Lower lobe of right lung (tissue), 2 donors: ENCODE results near the gene ZNF236. TPM values are rescaled to one million over a fixed set of nuclear protein-coding genes. Genes with fewer than 3 reads are reported as not detected.

ENCODE experiments used
- ATAC-seq, 2 donors: fragments of 200-7000 bp; cut with Tn5 transposase; one replicate each; pipeline ENCODE4 v1.9.1; 2020 to 2022; ENCODE audit warnings: mild to moderate bottlenecking in 2 of 2, moderate library complexity in 2 of 2
- DNase-seq: peaks from one replicate; pipeline ENCODE4 v3.0.0-alpha.2; 2020
- H3K27ac ChIP-seq: fragments of 200-600 bp; one replicate; pipeline ENCODE4 v1.8.0; 2022
- H3K27me3 ChIP-seq: fragments of 200-600 bp; one replicate; pipeline ENCODE4 v1.8.0; 2022; ENCODE audit warnings: low read depth
- H3K36me3 ChIP-seq: fragments of 200-600 bp; one replicate; pipeline ENCODE4 v1.8.0; 2022; ENCODE audit warnings: mild to moderate bottlenecking
- H3K4me1 ChIP-seq: fragments of 200-600 bp; one replicate; pipeline ENCODE4 v1.8.0; 2022
- H3K4me3 ChIP-seq: fragments of 200-600 bp; one replicate; pipeline ENCODE4 v1.8.0; 2022; ENCODE audit warnings: mild to moderate bottlenecking
- H3K9me3 ChIP-seq: fragments of 200-600 bp; one replicate; pipeline ENCODE4 v1.8.0; 2022
- intact Hi-C: fragments of 100-400 bp; cut with DNase I; formaldehyde crosslinking; loops from one replicate; pipeline ENCODE4 v1.11.0; 2022
- total RNA-seq: library from RNA; stranded (reverse); fragmentation: NEBNext Ultra II Directional; extraction: Animal tissue kit (Norgen Biotek cat#: 25700); gene quantifications from one replicate; pipeline ENCODE4 v1.2.1, GENCODE V29; 2021
- TF ChIP-seq, protein P1 (sequence below): fragments of 200-600 bp; IDR thresholded peaks from one replicate; pipeline ENCODE4 v1.8.0; 2022; ENCODE audit warnings: antibody characterized with exemption, mild to moderate bottlenecking
- donor health status: DM: no; HTN: yes; CAD: no; lungs with severe emphysema.

Gene ZNF236
- total RNA-seq, 1 donor from 2014 or later = 18.0 TPM

DNA sequence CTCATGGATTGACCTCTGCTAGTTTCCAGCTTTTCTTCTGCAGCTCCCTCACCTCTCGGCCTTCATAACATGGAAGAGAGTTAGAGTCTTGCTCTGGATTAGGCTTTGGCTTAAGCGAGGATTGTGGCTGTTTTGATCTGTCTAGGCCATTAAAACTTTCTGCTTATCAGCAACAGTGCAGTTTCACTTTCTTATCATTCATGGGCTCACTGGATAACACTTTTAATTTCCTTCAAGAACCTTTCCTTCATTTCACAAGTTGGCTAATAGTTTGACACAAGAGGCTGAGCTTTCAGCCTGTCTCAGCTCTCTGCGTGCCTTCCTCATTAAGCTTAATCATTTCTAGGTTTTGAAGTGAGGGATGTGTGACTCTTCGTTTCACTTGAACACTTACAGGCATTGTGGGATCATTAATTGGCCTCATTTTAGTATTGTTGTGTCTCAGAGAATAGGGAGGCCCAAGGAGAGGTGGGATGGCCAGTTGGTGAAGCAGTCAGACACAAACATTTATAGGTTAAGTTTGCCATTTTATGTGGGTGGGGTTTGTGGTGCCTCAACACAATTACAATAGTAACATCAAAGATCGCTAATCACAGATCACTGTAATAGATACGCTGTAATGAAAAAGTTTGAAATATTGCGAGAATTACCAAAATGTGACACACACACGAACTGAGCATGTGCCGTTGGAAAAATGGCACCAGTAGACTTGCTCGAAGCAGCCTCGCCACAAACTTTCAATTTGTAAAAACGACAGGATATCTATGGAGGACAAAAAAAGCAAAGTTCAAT lies 129.3 kb downstream of the ZNF236 start:
- intact Hi-C loops = no loop called here
- Histone ChIP-seq H3K27me3 (no peaks in the 10 kb centered on the region), H3K27ac (no peak overlapping the region), H3K4me3 (no peak overlapping the region), H3K36me3 (peaks cover 50% of the 10 kb centered on the region), H3K9me3 (no peaks in the 10 kb centered on the region), H3K4me1 (peaks cover 14% of the 10 kb centered on the region)
- peak in 1 of 2 donors; percentile 11 for ATAC-seq
- TF ChIP-seq, protein P1, sequence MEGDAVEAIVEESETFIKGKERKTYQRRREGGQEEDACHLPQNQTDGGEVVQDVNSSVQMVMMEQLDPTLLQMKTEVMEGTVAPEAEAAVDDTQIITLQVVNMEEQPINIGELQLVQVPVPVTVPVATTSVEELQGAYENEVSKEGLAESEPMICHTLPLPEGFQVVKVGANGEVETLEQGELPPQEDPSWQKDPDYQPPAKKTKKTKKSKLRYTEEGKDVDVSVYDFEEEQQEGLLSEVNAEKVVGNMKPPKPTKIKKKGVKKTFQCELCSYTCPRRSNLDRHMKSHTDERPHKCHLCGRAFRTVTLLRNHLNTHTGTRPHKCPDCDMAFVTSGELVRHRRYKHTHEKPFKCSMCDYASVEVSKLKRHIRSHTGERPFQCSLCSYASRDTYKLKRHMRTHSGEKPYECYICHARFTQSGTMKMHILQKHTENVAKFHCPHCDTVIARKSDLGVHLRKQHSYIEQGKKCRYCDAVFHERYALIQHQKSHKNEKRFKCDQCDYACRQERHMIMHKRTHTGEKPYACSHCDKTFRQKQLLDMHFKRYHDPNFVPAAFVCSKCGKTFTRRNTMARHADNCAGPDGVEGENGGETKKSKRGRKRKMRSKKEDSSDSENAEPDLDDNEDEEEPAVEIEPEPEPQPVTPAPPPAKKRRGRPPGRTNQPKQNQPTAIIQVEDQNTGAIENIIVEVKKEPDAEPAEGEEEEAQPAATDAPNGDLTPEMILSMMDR = no peak
- DNase-seq = no peak

DNA sequence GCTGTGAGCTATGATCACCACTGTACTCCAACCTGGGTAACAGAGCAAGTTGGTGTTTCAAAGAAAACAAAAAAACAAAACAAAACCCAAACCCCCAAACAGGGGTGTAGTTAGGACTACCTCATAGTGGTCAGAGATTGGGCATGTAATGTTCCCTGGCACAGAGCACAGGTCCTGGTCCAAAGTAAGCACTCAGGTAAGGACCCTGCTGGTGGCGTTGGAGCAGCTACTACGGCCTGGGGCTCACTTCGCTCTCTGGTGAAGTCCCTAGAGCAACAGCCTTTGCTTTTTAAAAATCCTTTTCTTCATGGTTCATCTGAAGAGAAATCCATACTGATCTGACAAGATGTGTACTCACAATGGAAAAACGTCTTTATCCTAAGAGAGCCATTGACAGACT lies 130.4 kb downstream of the ZNF236 start:
- peaks cover 44% of the 10 kb centered on the region for H3K36me3 ChIP-seq
- H3K27me3 ChIP-seq = no peaks in the 10 kb centered on the region
- no peak overlapping the region for H3K4me3 ChIP-seq
- intact Hi-C loops = no loop called here
- TF ChIP-seq, protein P1 = no peak
- DNase-seq = no peak
- no peaks in the 10 kb centered on the region for H3K9me3 ChIP-seq
- H3K4me1 ChIP-seq = peaks cover 16% of the 10 kb centered on the region
- ATAC-seq = peak; percentile 20 to 45
- H3K27ac ChIP-seq = peak overlapping the region; percentile 39

DNA sequence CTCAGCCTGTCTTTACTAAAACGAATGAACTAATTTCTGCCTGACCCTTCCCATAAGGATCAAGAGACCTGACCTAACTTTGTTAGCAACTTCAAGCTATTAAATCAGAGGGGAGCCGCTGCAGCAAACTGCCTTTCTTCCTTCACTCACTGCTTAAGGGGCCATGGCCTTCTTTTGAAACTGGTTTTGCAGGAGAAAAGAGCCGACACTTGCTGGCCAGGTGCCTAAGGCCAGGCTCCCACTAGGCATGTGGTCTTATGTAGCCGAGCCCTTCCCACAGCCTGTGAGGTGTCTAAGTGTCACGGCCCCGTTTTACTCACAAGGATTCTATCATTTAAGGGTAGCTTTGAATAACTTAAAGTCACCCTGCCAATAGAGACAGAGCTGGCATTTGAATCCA lies 130.8 kb downstream of the ZNF236 start:
- H3K27me3 ChIP-seq = no peaks in the 10 kb centered on the region
- peaks cover 20% of the 10 kb centered on the region for H3K4me1 ChIP-seq
- DNase-seq (peak; percentile 79), ATAC-seq (peak; percentile 61 to 71)
- intact Hi-C loops = no loop called here
- H3K9me3 ChIP-seq = no peaks in the 10 kb centered on the region
- TF ChIP-seq, protein P1 = no peak
- peaks cover 44% of the 10 kb centered on the region for H3K36me3 ChIP-seq
- H3K4me3 ChIP-seq = no peak overlapping the region
- peak overlapping the region; percentile 39 for H3K27ac ChIP-seq

DNA sequence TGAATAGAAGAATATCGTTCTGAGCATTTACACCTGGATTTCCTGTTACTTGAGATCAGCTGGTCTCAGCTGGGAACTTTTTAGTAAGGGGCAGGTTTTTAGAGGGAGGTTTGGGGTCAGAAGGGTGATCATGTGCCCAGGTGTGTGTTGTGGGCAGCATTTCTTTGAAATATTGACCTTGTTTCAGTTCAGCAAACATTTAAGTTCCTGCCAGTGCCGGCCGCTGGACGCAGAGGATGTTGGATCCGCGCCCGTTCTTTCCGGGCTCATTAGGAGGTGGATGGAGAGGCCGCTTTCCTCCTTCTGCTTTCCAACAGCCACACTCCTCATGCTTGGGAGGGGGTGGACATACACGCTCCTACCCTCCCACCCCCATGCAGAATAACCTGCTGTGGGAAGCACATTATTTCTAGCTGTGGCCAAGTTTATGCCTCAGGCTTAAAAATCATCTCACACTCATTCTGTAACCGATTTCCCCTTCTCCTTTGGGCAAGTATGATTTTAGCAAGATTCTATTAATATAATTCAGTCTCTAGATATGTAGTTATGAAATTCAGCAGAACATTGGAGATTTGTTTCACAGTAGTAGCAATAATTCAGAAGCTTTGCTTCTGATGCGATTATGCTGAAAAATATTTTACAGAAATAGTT lies 131.4 kb downstream of the ZNF236 start:
- H3K27ac ChIP-seq = peak overlapping the region; percentile 39
- no peak overlapping the region for H3K4me3 ChIP-seq
- peaks cover 39% of the 10 kb centered on the region for H3K36me3 ChIP-seq
- ATAC-seq (peak; percentile 63 to 72), DNase-seq (peak; percentile 87)
- intact Hi-C loops = no loop called here
- no peaks in the 10 kb centered on the region for H3K27me3 ChIP-seq
- no peaks in the 10 kb centered on the region for H3K9me3 ChIP-seq
- TF ChIP-seq, protein P1 = no peak
- H3K4me1 ChIP-seq = peaks cover 26% of the 10 kb centered on the region

DNA sequence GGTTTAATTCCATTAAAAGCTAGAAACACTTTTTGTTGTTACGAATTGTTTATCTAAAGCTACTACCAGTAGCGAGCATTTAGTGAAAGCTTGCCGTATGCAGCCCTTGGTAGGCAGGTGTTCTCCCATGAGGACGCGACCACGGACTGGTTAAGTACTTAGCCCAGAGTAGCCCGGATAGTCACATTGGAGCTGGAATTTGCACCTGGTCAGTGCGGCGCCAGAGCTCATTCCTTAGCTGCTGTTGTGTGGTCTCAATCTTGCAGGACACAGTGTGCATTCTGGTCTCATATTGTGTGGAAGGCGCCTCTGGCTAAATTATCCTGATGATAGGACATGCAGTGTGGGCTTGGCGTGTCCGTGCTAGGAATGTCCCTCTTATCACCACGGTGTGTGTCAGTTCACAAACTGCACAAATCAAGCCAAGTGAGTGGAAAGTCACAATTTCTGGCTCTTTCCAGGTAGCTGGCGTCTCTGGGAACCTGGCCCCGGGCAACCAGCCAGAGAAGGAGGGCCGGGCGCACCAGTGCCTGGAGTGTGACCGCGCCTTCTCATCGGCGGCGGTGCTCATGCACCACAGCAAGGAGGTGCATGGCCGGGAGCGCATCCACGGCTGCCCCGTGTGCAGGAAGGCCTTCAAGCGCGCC lies 133.3 kb downstream of the ZNF236 start:
- Histone ChIP-seq H3K4me1 (peaks cover 32% of the 10 kb centered on the region), H3K36me3 (peaks cover 41% of the 10 kb centered on the region), H3K27me3 (no peaks in the 10 kb centered on the region), H3K4me3 (no peak overlapping the region), H3K9me3 (no peaks in the 10 kb centered on the region), H3K27ac (peak overlapping the region; percentile 13)
- ATAC-seq = peak; percentile 64 to 79
- intact Hi-C loops = no loop called here
- DNase-seq = peak; percentile 86
- TF ChIP-seq, protein P1 = no peak
